ENCODE results near the gene ZBTB17.
"Not testable (repeated sequence)": the region's sequence is repeated elsewhere in the genome, so short reads cannot be mapped to it uniquely, and the experiment has no call there.

Gene ZBTB17

DNA sequence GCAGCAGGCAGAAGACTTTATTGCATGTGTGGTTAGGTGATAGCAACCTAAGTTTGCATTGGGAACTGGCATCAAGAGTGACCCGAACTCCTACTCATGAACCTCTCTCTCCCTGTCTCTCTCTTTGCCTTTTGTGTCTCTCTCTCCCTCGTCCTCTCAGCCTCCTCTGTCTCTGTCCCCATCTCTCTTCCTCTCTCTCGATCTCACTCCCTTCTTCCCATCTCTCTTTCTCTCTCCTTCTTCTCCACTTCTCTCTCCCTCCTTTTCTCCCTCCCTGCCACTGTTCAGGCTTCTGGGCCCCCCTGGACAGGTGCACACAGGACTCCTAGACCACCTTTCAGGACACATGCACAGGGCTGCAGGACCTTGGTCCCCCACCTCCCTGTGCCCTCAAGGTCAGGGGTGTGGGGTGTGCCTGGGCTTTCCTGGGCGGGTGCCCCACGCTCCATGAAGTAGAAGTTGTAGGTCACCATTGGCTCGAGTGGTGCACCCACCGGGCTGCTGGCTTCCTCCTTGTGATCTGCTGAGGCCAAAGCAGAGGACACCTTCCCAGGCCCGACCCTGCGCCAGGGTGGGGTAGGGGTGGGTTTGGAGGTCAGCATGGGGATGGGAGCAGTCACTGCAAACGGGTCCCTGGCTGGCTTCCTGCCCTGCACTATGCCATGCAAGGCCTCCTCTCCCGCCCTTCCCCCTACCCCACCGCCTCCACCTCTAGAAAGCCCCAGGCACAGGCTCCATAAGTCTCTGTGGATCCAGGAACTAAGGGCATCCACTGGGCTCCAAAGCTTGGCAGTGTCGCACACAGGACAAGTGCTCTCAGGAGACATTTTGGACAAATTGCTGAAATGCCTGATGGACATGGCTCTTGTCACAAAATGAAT is 13.2 kb upstream of the ZBTB17 start:
- DNase-seq (ENCODE audit: low read depth in 2 of 2) = no peak

DNA sequence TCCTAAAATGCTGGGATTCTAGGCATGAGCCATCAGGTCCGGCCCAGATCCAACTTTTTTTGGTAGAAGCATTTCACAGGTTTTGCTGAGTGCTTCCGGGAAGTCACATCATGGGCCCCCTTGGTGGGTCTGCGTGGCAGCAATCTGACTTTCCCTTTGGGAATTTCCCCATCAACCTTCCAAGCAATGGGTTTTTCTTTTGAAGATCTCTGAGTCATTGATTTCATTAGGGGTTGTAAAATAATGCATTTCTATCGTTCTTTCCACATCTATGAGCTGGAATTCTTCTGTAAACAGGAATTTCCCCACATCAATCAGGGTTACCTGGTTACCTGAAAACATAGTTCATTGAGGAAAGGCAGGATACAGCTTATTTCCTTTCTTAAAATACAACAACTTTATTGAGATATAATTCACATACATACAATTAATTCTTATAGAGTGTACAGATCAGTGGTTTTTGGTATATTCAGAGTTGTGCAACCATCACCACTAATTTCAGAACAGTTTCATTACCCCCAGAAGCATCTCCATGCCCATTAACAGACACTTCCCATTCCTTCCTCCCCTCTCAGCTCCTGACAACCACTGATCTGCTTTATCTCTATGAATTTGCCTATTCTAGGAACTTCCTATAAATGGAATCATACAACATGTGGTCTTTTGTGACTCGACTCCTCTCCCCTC is 9.9 kb upstream of the ZBTB17 start:
- no peak for DNase-seq (ENCODE audit: low read depth in 2 of 2)

DNA sequence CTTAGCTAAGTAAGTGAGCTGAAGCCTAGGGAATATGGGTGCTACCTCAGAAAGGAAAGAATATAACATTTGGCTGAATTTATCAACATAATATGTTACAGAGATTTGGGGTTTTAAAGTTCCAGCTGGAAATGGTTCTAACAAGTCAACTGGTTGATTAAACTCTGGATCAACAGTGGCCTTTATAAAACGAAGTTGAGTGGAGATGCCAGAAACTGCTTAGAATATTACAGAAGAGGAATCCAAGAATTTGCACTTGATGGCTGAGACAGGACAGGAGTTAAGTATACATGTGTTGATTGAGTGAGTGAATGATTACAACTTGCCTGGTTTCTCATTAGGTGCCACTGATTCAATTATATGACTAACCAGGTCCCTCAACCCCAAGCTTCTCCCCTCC is 7.4 kb upstream of the ZBTB17 start:
- no peak for DNase-seq (ENCODE audit: low read depth in 2 of 2)

DNA sequence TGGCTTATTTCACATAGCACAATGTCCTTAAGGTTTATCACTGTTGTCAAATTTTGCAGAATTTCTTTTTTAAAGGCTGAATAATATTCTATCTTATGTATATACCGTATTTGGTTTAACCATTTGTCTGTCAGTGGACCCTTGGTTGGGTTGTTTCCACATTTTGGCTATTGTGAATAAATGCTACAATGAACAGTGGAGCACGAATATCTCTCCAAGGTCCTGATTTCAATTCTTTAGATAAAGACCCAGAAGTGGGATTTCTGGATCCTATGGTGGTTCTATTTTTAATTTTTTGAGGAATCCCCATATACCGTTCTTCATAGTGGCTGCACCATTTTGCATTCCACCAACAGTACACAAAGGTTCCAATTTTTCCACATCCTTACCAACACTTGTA is 5.8 kb upstream of the ZBTB17 start:
- DNase-seq (ENCODE audit: low read depth in 2 of 2) = no peak

DNA sequence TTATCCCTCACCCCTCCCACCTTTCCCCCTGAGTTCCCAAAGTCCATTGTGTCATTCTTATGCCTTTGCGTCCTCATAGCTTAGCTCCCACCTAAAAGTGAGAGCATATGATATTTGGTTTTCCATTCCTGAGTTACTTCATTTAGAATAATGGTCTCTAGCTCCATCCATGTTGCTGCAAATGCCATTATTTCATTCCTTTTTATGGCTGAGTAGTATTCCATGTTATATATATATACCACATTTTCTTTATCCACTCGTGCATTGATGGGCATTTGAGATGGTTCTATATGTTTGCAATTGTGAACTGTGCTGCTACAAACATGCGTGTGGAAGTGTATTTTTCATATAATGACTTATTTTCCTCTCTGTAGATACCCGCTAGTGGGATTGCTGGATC is 2.0 kb upstream of the ZBTB17 start:
- DNase-seq (ENCODE audit: low read depth in 2 of 2) = not testable (repeated sequence)

DNA sequence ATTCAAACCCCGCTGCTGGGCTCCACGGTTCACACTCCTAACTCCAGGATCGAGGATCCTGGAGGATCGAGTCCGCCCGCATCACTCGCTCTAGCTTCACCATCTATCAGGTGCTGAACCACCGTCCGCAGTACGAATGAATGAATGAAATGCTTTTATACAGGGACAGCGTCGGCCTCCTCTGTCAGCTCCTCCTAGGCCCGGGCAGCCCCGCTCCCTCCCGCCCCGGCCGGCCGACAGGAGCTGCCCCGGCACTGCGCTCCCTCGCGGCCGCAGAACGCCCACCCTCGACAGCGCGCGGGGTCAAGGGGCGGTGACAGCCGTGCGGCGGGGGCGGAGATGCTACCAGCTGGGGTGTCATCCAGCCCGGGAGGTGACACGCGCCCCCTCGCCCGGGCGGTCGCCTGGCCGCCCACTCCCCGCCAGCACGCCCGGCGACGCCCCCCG is 520 bp downstream of the ZBTB17 start:
- DNase-seq (ENCODE audit: low read depth in 2 of 2) = peak; percentile 46 to 54

DNA sequence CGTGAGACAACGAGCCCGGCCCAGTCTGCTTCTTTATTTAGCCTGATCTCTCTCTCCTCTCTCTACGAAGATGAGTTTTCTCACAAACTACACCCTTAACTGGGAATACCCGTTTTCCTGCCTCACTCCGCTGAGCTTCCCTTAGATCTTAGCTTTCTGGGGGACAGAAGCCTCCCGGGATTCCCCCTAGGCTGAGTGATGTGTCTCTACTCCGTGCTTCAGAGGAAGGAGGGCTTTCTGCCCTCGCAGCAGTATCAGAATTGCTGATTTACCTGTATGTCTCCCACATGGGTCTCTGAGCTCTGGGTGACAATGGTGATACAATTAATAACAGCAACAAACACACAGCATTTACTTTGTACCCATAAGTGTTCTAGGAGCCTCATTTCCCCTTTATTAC is 1.0 kb downstream of the ZBTB17 start:
- DNase-seq (ENCODE audit: low read depth in 2 of 2) = no peak

DNA sequence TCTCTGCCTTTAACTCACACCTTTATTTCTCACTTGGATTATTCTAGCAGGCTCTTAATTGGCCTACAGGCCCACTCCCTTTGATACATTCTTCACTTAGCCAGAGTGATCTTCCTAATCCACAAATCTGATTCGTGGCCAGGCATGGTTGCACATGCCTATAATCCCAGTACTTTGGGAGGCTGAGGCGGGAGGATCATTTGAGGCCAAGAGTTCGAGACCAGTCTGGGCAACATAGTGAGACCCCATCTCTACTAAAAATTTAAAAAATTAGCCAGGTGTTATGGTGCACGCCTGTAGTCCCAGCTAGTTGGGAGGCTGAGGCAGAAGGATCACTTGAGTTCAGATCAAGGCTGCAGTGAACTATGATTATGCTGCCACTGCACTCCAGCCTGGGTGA is 2.1 kb downstream of the ZBTB17 start:
- DNase-seq (ENCODE audit: low read depth in 2 of 2) = no peak

DNA sequence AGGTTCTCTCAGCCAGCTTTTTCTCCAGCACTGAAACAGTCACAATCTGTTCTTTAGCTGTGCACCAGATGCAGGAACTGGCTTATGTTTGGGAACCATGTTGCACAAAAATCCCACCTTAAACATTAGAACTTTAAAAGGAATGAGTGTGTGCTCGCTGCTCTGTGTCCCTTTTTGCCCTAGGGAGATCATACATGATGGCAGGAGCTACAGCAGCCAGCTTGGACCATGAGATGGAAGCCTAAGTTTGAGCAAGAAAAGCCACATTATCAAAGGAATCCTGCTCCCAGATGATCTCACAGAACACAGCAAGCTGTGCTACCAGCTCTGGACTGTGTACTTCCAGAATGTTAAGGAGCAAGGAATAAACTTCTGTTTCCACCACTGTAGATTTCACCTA is 3.5 kb downstream of the ZBTB17 start:
- DNase-seq (ENCODE audit: low read depth in 2 of 2) = no peak

DNA sequence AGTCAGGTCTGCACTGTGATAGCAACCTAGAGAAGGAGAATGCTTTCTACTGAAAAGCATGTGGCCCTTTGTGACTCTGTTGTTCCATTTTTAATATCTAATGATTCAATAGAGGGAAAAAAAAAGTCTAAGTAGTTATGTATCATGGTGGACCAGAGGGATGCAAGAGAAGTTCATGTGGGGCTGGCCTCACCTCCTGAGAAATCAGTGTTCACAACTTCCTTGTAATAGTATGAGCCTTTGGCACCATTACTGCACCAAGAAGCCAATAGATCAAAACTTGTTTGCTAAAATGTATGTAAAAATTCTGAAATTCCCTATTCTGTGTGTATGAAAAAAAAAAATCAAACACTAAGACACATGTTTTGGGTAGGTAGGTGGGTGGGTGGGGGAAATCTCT is 5.0 kb downstream of the ZBTB17 start:
- no peak for DNase-seq (ENCODE audit: low read depth in 2 of 2)

DNA sequence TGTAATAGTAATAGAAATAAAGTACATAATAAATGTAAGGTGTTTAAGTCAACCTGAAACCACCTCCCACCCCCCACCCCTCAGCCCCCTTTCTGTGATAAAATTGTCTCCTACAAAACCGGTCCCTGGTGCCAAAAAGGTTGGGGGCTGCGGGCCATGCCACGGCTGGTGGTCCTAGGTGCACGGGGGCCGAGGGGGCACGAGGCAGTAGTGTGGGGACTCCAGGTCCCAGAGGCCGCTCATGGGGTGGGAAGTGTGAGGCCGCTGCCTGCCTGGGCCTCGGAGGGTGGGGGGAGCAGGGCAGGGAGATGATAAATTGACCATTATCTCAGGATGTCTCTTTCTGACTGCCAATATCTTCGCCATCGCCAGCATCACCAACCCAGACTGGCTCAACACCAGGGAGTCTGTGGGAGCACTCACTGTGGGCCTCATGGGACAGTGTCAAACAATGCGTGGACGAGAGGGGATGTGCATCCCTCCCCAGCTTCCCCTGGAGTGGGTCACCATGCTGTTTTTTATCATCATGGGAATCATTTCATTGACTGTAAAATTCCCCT is 6.5 kb downstream of the ZBTB17 start:
- DNase-seq (ENCODE audit: low read depth in 2 of 2) = no peak

DNA sequence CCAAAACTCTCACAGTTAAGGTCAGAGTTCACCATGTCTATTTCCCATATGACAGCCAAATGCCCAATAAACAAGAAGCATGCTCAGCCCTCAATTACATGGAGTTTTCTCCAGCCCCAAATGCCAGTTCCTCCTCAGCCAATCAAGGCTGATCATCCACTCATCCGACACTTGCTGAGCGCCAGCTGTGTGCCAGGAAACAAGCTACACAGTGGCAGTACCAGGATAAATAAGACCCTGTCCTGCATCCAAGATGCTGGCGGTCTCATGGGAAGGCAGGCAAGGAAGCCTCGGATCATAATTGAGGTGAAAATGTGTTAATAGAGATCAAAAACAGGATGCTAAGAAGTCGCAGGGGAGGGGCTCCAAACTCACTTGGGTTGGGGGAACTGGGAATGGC is 7.7 kb downstream of the ZBTB17 start:
- DNase-seq (ENCODE audit: low read depth in 2 of 2) = no peak

DNA sequence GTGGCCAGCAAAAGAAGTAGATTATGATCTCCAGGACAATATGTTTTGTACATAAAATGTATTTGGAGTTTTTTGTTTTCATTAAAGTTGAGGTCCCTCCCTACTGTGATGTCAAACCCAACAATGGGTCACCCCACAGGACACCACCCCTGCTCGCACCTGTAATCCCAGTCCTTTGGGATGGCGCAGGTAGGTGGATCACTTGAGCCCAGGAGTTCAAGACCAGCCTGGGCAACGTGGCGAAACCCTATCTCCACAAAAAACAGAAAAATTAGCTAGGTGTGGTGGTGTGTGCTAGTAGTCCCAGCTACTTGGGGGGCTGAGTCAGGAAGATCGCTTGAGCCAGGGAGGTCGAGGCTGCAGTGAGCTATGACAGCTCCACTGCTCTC is 9.0 kb downstream of the ZBTB17 start:
- no peak for DNase-seq (ENCODE audit: low read depth in 2 of 2)

DNA sequence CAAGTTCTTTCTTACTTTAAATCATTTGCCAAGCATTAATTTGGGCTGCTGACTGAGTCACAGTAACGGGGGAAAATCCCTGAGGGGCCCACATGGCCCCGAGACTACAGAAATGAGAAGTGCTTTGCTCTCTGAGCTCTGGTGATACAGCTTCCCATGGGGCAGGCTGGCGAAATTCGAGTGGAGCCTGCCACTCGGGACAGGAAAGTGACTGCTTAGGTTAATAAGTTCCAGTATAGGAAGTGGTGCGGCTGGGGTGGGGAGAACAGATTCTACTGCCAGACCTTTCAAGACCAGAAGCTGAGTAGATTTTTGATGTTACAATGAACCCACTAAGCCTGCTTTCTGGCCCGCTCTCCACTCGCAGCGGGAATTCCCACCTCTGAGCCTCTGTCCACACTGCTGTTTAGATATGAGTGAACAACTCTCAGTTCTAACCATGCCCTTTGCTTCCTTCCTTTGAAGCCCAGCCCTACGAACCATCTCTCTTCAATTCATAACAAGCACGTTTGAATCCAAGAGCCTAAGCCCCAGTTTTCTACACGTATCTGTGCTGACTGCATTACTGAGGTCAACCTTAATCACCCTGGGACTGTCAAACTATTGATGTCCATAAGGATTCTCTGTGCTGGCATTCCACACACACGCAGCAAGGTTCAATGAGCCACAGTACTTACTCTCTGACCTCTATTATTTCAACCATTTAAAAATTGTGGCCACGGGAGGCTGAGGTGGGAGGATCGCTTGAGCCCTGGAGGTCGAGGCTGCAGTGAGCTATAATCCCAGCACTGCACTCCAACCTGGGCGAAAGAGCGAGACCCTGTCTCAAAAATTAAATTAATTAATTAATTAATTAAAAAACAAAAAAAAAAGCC is 9.6 kb downstream of the ZBTB17 start:
- DNase-seq (ENCODE audit: low read depth in 2 of 2) = peak in 1 of 2 donors; percentile 27

DNA sequence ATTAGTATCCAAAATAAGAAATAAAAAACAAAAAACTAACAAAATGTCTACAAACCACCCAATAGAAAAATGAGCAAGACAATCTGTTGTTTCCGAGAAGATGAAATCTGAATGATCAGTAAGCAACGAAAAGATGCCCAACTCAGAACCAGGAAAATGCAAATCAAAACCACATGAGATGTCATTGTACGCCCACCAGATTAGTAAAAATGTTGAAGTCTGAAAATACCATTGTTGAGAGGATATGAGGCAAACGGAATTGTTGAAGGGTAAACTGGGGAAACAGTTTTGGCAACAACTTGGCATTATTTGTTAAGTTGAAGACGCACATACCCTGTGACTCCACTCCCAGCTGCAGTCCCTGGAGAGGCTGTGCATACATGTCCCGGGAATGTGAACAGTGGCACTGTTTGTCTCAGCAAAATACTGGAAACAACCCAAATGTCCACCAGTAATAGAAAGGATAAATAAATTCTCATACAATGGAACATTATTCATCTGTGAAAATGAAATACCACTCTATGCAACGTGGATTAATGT is 10.6 kb downstream of the ZBTB17 start:
- no peak for DNase-seq (ENCODE audit: low read depth in 2 of 2)

DNA sequence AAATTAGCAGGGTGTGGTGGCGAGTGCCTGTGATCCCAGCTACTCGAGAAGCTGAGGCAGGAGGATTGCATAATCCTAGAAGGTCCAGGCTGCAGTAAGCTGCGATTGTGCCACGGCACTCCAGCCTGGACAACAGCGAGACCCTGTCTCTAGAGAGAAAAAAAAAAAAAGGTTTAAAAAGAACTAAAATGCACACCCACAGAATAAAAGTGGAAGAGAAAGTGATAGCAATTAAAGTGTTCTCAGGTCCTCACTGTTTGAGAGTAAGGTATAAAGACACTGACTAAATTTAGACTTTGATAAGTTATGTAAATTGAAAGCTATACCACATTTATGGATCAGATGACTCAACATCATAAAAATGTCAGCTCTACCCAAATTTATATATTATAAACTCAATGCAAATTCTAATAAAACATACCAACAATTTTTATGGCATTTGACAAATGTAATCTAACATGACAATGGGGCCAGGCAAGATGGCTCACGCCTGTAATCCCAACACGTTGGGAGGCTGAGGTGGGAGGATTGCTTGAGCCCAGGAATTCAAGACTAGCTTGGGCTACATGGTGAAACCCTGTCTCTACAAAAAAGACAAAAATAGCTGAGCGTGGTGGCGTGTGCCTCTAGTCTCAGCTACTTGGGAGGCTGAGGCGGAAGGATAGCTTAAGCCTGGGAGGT is 11.8 kb downstream of the ZBTB17 start:
- no peak for DNase-seq (ENCODE audit: low read depth in 2 of 2)

DNA sequence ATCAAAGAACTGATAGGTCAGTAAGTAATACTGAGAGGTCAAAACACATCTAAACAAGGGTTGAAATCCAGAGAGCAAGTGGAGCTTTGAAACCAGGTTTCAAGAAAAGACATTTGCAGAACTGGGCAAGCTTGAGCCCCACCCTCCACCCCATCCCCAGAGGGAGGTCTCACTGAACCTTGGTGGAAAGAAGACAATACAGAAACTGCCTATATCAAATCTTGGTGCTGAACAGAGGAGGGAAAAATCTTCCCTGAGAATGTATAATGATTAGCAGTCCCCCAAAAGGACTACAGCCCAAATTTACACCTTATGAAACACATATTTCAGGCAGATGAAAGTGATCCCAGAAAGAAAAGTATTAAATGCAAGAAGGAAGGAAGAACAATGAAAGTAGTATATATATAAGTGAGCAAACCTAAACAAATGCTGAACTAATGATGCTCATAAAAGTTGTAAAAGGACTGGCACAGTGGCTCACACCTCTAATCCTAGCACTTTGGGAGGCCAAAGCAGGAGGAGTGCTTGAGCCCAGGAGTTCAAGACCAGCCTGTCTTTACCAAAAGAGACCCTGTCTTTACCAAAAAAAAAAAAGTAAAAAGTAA is 12.4 kb downstream of the ZBTB17 start:
- DNase-seq (ENCODE audit: low read depth in 2 of 2) = no peak

DNA sequence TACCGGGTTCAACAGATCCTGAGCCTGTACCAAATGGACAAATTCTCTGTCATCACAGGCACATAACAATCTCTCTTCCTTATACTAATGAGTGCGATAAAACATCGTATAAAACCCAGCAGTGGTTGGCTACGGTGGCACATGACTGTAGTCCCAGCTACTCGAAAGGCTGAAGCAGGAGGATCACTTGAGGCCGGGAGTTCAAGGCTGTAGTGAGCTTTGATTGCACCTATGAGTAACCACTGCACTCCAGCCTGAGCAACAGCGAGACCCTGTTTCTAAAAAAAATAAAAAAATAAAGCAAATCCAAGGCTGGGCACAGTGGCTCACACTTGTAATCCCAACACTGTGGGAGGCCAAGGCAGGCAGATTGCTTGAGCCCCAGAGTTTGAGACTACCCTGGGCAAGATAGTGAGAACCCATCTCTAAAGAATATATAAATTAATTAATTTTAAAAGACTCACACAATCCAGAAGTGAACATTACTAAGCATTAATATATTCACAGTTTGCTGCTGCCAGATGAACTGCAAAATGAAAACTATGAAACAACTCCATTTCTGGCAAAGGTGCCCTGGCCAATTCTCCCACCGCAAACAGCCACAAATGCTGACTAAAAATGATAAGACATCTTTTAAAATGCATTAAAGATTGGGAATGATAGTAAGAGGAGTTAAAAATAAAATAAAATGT is 13.1 kb downstream of the ZBTB17 start:
- no peak for DNase-seq (ENCODE audit: low read depth in 2 of 2)

DNA sequence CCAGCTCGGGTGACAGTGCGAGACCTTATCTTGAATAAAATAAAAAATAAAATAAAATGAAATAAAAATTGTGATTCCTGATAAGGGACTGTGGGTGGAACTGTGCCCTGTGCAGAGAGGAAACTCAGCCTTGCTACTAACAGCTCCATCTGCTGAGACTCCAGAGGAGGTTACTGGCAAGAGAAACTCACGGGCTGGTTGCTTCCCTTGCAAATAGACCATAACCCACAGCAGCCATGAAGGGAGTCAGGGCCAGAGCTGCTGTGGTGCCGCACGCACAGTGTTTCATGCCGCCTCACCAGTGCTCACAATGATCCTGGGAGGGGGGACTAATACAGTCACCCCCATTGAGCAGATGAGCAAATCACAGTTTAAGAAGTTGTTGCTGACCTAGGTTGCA is 13.7 kb downstream of the ZBTB17 start:
- DNase-seq (ENCODE audit: low read depth in 2 of 2) = no peak

DNA sequence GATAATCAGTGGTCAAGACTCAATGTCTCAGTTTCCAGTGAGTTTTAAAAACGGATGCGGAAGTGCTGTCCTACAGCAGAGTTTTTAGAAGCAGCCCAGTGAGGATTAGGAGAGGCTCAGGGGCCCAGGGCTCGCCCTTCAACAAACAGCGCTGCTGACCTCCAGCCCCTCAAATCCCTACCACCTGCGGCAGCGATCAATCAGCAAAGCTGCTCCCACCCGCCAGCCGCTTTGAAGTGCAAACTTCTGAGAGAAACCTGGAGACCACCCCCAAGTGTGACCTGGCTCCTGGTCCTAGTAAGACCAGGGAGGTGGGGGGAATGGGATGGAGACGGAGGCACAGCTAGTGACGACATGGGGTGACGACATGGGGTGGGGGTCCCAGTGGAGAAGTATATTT is 14.4 kb downstream of the ZBTB17 start:
- no peak for DNase-seq (ENCODE audit: low read depth in 2 of 2)
